ENCODE data around the gene STAG1.

GRCh38 chr3:136346486-136346885 is 405.7 kb downstream of the STAG1 start:
- TF ChIP-seq, protein P1, sequence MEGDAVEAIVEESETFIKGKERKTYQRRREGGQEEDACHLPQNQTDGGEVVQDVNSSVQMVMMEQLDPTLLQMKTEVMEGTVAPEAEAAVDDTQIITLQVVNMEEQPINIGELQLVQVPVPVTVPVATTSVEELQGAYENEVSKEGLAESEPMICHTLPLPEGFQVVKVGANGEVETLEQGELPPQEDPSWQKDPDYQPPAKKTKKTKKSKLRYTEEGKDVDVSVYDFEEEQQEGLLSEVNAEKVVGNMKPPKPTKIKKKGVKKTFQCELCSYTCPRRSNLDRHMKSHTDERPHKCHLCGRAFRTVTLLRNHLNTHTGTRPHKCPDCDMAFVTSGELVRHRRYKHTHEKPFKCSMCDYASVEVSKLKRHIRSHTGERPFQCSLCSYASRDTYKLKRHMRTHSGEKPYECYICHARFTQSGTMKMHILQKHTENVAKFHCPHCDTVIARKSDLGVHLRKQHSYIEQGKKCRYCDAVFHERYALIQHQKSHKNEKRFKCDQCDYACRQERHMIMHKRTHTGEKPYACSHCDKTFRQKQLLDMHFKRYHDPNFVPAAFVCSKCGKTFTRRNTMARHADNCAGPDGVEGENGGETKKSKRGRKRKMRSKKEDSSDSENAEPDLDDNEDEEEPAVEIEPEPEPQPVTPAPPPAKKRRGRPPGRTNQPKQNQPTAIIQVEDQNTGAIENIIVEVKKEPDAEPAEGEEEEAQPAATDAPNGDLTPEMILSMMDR (IDR thresholded peaks at IDR 0.05; ENCODE audit: poor library complexity), result no peak
- TF ChIP-seq EZH2phosphoT487 (IDR thresholded peaks at IDR 0.05; ENCODE audit: low read depth, severe bottlenecking, unreplicated experiment), result no peak

All from hepatocyte (in vitro differentiated cells).